HG03558 (cell line): Measurements from ENCODE around the gene POU3F1.

Experiments used
- ATAC-seq: cut with Tn5 transposase; IDR thresholded peaks from one replicate; pipeline ENCODE4 v1.9.1; 2021; ENCODE audit warnings: moderate number of reproducible peaks; ENCODE audit not compliant: unreplicated experiment; ENCODE audit errors: extremely low read depth

The POU3F1 gene

DNA sequence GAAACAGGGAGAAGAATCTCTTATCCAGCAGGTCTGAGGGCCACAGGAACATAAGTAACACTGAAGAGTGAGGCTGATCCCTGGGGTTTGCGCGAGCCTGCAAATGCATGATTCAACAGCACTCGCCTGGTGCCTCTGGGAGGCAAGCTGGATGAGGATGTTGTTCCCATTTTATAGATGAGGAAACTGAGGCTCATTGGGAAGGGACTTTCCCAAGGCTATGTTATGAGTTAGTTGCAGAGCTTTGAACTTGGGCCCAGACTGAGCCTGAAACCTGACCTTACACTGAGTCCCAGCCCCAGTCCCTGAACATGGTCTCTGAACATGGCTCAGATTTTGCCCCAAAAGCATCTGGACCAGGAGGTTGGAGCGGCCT lies 27.7 kb upstream of the POU3F1 start:
- no peak for ATAC-seq

DNA sequence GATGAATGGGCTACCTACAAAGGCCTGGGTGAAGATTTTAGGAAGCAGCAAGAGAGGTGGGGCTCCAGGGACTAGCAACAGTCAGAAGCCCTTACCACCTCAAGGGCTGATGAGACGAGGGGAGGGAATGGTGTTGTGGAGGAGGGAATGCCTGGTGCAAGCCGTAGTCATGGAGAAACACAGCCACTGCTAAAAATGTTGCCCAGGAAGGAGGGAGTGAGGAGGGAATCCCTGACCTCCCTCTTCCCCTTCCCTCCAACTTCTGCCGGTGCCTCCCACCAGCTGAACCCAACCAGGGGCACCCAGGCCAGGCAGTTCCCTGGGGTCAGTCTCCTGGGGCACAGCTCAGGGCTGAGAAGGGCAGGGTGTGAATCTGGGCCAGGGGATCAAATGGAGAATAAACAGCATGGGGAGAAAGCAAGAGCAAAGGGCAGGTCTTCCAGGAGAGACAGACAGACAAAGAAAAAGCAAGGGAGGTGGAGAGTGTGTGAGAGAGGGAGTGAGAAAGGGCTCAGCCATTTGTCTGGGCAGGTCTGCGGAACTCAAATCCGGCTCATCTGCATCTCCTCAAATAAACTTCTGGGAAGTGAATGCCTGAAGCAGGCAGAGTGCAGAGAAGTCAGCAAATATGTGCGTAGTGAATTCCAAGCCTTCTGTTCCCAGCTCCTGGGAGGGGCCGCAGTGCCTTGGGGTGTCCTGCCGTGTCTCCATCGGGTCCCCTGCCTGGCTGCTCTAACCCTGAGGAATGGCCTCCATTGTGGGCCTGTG lies 27.1 kb upstream of the POU3F1 start:
- ATAC-seq: no peak

DNA sequence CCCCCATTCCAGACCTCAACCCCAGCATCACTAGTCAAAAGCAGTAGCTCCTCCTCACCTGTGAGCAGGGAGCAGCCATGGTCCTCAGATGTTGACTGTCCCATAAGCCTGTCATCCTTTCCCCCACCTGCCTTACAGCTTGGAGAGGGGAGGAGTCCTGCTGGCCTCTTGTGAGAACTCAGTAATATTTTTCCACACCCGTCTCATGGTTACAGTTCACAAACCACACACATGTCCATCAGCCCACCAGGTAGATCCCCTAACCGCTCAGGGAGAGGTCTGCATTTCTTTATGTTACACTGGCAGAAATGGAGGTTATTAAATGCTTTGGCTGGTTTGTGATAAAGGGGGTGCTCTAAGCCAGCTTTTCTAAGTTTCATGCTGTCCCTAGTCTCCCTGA lies 26.3 kb upstream of the POU3F1 start:
- no peak for ATAC-seq

DNA sequence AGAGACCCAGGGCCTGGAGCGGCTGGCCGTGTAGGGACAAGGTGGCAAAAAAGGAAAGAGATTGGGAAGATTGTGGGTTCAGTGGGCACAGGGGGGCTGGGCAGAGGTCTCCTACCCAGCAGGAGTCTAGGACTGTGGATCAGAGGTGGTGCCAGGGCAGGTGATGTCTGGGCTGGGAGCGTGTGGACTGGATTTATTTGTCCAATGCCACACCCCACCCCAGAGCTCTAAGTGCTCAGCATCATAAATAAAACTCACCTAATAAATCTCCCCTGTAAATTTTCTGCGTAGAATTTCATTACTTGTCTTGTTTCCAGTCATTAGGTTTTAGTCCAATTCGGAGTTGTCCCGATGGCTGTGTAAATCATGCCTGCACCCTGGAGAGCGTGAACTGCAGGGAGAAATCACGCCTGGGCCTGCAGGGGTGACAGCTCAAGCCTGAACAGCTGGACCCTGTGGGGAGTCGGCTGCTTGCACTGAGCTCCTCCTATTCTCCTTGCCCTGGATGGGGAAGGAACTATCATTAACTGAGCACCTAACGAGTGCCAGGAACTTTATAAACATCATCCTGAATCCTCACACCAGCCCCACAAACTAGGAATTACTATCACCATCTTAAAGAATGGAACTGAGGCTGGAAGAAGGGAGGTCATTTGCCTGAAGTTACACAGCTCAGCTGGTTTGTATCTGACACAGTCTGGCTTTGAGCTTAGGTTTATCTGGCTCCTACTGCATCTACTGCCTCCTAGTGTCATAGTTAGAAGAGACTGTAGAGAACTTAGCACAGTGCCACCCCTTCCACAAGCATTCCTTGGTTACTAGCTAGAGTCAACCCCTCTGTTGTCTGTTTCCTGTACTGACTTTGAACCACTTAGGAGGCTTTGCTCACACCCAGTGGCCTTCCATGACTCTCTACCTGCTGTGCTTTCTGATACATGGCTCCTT lies 25.0 kb upstream of the POU3F1 start:
- ATAC-seq: no peak

DNA sequence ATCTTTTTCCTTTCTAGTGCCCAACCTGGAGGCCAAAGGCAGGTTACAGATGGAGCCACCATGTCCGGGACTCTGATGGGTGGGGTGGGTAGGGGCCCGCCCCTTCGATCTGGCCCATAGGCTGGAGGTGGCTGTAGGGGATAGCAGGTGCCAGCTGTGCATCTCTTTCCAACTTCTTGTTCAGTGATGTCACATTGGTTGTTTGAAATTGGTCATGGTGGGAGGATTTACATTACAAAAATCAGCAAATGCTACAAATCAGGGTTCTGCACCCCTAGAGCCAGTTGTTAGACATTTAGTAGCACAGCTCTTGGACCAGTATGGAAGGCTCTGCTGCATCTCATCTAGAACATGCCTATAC lies 22.4 kb upstream of the POU3F1 start:
- no peak for ATAC-seq

DNA sequence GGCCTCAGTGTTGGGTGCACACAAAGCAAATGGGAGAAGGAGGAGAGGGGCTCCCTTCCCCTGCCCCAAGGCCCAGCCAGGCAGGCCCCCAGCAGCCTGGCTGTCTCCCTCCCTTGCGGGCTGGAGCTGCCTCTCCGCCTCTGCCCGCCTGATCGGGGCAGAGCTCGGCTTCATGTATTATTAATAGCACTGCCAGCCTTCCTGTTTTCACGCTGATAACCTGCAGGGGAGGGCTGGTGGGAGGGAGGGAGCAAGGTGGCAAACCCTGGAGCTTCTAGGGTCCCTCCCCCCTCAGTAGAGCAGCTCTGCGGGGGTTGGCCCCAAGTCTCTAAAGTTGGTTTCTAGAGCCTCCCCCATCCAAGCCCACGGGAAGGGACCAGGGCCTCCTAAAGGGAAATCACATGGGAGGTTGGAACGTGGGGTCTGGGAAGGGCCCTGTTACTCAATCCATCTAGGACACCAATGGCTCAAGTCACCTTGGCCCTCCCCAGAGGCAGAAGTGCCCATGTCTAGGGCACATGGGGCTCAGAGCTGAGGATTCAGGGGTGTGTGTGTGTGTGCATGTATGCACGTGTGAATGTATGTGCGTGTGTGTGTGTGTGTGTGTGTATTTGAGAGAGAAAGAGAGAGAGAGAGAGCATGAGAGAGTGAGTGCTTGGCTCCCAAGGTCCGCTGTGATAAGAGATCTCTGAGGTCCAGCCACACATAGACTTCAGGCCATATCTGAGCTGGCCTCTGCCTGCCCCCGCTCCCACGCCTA lies 21.8 kb upstream of the POU3F1 start:
- ATAC-seq: no peak

DNA sequence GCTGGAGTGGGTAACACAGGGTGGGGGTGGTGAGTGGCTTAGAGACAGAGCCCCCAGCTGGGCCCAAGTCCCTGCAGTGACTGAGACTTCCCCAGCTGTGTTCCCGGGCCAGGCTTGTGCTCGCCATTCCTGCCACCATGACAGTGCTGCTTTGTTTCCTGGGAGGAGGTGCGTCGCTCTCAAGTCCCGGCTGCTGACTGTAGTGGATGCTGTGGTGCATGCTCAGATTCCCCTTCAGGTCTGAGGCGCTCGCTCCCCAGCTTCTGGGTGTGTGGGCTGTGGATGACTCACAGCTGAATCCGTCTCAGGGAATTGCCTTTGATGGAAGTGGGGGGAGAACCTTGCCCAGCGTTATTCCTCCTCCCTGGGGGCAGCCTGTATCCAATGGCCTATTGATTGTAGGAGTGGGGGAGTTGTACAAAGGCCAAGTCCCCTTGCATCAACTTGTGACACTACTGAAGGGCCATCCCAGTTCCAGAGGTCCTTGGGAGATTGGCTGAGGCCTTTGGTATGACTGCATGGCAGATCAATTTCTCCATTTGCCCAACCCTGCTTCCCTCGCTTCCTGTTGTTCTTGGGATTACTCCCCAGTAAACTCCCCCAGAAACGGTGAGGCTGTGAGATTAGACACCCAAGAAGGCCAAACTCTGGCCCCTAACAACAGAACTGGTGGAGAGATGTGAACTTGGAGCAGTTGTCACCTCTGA lies 17.8 kb upstream of the POU3F1 start:
- no peak for ATAC-seq

DNA sequence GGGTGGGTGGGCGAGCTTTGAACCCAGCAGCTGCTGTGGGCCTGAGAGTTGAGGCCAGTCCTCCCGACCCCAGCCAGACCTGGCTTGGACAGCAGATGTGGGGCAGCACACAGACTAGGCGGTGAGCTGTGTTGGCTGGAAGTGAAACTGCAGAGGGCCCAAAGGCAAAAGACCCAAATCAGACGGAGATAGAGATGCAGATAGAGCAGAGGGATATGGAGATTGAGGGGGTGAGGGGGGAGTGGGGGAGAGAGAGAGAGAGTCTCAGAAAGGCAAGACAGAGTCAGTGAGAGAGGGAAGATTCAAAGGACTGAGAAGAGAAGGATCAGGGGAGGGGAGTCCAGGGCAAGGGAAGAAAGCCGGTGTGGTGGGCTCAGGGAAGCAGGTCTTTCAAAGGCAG lies 17.0 kb upstream of the POU3F1 start:
- no peak for ATAC-seq

DNA sequence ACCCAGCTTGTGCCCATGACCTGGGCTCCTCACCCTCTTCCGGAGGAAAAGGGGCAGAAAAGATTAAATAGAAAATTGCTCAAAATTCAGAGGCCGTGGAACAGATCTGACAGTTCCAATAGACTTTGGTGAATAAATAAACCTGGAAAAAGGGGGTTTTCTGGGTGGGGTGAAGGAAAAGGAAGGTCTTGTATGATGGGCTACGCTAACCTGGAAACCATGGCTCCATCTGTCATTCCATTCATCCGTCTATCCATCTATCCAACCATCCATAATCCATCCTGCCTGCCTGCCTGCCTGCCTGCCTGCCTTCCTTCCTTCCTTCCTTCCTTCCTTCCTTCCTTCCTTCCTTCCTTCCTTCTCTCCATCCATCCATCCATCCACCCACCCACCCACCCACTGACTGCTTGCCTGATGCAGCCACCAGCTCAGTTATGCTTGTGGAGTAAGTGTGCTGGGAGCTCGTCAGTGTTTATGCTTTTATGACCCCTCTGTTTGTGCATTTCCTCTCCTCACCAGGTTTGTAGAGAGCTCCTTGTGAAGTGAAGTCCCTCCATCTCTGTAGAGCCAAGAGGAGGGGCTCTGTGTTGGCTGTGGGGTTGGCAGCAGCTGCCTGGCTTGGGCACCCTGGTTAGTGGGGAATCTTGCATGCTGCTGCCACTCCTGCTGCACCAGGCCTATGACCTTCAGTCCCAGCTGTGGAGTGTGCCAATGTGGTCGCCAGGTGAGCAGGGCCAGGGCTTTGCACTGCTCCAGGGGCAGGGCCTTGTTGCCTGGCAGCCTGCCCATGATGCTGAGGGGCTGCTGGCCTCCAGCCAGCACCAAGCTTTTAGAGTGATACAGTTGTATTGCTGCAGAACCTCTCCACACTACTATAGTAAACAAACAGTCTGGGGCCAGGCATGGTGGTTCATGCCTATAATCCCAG lies 16.0 kb upstream of the POU3F1 start:
- ATAC-seq: no peak

DNA sequence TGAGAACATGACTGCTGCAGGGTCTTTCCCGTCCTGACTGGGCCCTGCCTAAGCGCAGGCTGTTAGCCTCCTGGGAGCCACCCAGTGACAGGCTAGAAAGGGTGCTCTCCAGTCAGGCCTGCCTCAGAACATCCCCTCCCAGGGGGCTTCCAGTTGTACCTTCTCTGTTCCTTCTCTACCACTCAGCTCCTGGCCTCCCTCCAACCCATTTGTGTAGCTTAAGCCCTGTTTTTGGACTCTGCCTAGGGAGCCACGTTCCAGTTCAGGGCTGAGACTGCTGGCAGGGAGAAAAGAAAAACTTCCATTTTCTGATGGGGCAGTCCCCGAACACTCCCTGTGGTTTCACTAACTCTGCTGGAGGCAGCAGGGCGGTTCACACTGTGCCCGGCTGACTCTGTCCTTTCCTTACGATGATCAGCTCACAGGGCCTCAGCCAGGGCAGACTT lies 15.3 kb upstream of the POU3F1 start:
- no peak for ATAC-seq

DNA sequence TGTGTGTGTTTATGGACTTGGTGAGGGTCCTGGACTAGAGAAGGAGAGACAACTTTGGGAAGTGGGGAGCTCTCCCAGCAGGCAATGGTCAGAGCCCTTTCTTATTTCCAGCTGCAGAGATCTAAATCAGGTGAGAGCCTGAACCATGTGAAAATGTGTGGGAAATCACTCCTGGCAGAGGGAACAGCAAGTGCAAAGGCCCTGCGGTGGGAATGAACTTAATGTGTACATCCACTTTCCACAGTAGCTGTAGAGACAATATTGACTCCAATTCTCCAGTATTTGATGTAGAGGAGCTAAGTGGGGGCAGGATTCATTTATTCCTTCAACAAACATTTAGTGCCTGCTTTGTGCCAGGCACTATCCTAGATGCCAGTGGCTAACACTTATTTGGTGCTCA lies 14.7 kb upstream of the POU3F1 start:
- ATAC-seq: no peak

DNA sequence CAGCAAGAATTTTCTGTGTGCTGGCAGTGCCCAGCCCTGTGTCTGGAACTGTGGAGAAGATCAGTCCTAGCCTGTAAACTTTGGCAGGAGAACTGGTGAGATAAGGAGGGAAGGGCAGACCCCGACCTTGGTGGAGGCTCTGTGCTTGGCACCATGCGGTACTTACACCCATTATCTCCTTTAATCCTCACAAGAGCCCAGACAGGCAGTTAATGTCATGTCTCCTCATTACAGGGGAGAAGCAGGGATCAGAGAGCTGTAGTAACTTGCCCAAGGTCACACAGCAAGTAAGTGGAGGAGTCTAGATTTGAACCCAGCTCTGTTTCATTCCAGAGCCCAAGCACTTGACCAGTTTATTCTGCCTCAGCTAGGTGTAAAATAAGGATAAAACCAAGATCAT lies 13.9 kb upstream of the POU3F1 start:
- ATAC-seq: no peak

DNA sequence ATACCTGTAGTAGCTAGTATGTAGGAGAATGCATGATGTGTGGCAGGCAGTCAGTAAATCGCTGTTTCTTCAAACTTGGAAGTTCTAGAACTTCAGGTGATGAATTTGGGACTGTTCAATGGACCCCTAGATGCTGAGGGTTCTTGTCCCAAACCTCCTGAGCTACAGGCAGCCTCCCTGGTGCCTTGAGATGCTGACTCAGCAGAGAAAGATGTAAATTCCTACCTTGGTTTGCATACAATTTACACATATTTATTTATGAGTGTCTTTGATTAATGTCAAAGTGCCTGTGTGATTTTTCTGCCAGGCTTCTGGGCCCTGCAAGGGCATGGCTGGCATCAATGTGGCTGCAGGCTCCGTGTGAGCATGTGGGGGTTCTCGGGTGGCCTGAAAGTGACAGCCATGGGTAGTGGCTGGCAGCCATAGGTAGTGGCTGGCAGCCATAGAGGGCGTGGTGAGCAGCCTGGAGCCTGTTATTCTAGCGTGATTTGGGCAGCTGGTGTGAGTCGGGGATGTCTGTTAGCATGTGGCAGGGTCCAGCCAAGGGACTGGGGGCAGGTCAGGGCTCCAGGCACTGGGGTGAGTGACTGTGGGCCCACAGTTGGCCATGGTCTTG lies 13.2 kb upstream of the POU3F1 start:
- ATAC-seq: no peak

DNA sequence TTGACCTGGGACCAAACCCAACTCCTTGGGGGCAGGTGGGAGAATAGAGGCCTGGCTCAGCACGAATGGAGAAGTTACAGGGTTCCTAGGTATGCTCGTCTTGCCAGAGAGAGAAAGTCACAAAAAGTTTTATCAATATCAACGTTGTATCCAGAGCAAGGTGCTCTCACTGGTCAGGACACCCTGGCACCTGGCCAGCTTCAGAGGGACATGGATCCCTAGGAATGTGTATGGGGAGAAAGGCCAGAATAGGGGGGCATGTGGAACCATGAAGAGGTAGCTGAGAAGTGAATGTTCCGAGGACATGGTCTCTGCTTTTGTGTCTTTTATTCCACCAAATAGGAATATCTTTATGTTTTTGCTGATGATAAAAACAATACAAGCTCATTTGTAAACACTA lies 9.4 kb upstream of the POU3F1 start:
- no peak for ATAC-seq

DNA sequence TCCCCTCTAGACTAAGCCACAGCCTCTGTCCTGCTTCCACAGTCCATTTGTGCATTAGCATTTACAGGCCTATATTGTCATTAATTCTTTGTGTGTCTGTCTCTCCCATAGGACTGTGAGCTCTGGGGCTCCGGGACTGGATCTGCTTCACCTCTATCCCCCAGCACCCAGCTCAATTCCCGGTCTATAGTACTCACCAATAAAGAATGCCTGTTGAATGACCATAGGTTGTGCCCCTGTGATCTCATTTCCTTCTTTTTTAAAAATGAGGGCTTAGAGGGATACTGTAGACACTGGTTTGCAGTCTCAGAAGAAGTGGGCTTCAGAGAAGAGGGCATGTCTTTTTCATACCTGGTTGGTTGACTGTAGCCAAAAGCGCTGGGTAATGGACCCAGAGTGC lies 8.8 kb upstream of the POU3F1 start:
- ATAC-seq: no peak

DNA sequence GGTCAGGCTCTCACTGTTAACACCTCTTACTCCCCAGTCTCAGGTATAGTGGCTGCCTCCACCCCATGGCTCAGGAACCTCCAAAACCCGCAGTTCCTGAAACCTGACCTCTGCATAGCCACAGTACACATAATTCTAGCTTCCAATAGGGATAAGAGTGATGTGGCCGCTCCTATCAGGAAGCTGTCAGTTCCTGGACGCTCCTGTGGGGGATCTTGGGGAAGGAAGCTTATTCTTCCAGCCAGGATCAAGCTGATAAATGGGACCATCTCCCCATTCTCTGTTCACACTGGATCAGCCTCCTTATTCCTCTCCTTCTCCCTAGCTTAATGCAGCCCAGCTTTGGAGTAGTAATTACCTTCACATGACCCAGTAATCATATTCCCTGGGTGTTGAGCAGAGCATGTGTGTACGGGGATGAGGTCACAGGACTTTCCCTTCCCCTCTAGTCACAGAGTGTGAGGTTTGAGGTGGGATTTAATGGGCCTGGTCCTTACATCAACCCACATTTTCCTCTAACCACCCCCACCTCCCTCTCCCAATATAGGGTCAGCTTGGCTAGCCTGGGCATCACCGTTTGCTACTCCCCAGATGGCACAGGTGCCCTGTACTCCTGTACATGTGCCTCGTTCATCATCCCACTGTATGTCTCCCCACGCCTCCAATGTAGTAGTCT lies 7.0 kb upstream of the POU3F1 start:
- ATAC-seq: no peak

DNA sequence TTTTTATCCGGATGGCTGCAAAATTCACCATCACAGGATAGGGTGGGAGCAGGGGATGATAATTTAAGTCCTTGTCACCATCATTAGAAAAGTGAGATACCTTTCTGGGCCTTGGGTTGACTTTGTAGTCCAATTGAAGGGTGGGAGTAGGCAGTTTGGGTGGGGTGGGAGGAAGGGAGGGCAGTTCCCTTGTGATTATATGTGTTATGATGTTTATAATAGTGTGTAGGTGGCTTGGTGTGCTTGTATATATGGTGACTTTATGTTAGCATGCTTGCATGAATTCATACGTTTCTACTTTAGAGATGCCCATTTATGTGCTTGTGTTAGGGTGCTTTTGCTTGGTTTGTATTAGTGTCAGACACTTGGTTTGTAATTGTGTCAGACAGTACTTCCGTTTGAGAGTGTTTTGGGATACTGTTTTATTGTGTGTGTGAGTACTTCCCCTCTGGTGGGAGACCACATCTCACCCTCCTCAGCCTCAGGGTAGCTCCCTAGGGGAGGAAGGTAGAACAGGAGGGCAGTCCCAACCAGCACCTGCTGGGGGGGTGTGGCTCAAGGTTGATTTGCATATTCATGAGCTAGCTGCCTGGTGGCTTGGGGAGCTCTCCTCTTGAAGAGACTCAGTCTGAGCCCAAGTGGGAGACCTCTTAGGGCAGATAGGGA lies 6.3 kb upstream of the POU3F1 start:
- no peak for ATAC-seq

DNA sequence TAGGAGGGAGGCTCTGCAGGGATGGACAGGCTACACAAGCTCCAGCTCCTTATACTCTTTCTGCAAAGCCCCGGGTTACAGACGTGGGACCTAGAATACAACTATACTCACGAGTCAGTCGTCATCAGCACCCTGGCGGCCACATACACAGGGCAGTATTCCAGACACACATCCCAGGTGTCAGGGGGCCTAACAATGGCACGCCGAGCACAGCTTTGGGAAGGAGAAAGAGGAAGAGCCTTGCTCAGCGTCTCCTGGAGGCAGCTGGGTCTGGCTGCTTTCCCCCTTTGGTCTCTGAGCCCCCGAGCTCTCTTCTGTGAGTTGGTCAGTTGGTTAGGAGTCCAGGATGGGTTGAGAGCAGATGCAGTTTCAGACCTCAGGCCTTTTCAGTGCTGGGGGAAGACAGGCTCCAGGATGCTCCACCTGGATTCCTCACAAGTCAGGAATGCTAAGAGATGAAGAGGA lies 4.5 kb upstream of the POU3F1 start:
- no peak for ATAC-seq
